ENCODE data around the gene SLC25A22.

GRCh38 chr11:748007-748359 is 50.1 kb downstream of the SLC25A22 start:
- TF ChIP-seq HDAC6 (IDR thresholded peaks at IDR 0.05; ENCODE audit: low read depth, low read length) (no peak), TARDBP (IDR thresholded peaks at IDR 0.05) (no peak), SP1 (CRISPR knock-in tag; IDR thresholded peaks at IDR 0.05) (no peak), ZNF695 (CRISPR knock-in tag; IDR thresholded peaks at IDR 0.05) (no peak), POLR2A (conservative IDR thresholded peaks at IDR 0.05) (no peak), CBX5 (IDR thresholded peaks at IDR 0.05; ENCODE audit: borderline replicate concordance, low read depth) (no peak), TRIM24 (IDR thresholded peaks at IDR 0.05) (no peak), CREB1 (IDR thresholded peaks at IDR 0.05) (no peak), CREB1 (CRISPR knock-in tag; IDR thresholded peaks at IDR 0.05) (no peak), ARHGAP35 (IDR thresholded peaks at IDR 0.05; ENCODE audit: partially characterized antibody) (no peak)
- TF ChIP-seq, protein P1, sequence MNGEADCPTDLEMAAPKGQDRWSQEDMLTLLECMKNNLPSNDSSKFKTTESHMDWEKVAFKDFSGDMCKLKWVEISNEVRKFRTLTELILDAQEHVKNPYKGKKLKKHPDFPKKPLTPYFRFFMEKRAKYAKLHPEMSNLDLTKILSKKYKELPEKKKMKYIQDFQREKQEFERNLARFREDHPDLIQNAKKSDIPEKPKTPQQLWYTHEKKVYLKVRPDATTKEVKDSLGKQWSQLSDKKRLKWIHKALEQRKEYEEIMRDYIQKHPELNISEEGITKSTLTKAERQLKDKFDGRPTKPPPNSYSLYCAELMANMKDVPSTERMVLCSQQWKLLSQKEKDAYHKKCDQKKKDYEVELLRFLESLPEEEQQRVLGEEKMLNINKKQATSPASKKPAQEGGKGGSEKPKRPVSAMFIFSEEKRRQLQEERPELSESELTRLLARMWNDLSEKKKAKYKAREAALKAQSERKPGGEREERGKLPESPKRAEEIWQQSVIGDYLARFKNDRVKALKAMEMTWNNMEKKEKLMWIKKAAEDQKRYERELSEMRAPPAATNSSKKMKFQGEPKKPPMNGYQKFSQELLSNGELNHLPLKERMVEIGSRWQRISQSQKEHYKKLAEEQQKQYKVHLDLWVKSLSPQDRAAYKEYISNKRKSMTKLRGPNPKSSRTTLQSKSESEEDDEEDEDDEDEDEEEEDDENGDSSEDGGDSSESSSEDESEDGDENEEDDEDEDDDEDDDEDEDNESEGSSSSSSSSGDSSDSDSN (IDR thresholded peaks at IDR 0.05; ENCODE audit: borderline replicate concordance in 1 of 2, low read depth in 2 of 2, low read length in 2 of 2): no peak
- TF ChIP-seq, protein P2, sequence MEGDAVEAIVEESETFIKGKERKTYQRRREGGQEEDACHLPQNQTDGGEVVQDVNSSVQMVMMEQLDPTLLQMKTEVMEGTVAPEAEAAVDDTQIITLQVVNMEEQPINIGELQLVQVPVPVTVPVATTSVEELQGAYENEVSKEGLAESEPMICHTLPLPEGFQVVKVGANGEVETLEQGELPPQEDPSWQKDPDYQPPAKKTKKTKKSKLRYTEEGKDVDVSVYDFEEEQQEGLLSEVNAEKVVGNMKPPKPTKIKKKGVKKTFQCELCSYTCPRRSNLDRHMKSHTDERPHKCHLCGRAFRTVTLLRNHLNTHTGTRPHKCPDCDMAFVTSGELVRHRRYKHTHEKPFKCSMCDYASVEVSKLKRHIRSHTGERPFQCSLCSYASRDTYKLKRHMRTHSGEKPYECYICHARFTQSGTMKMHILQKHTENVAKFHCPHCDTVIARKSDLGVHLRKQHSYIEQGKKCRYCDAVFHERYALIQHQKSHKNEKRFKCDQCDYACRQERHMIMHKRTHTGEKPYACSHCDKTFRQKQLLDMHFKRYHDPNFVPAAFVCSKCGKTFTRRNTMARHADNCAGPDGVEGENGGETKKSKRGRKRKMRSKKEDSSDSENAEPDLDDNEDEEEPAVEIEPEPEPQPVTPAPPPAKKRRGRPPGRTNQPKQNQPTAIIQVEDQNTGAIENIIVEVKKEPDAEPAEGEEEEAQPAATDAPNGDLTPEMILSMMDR (IDR thresholded peaks at IDR 0.05 in 2 of 3, conservative IDR thresholded peaks at IDR 0.05 in 1 of 3; ENCODE audit: insufficient read depth in 2 of 3, low read depth in 1 of 3, low read length in 3 of 3): no peak
- TF ChIP-seq, protein P3, sequence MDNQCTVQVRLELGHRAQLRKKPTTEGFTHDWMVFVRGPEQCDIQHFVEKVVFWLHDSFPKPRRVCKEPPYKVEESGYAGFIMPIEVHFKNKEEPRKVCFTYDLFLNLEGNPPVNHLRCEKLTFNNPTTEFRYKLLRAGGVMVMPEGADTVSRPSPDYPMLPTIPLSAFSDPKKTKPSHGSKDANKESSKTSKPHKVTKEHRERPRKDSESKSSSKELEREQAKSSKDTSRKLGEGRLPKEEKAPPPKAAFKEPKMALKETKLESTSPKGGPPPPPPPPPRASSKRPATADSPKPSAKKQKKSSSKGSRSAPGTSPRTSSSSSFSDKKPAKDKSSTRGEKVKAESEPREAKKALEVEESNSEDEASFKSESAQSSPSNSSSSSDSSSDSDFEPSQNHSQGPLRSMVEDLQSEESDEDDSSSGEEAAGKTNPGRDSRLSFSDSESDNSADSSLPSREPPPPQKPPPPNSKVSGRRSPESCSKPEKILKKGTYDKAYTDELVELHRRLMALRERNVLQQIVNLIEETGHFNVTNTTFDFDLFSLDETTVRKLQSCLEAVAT (IDR thresholded peaks at IDR 0.05): no peak; a peak in 1 of 4 replicates

All from K562 (cell line).